Suppressor macrophage treated with lipopolysaccharide for 1 hour (primary cell): ENCODE measurements around the gene LRCOL1.

ENCODE experiments used
- DNase-seq, 3 donors: peaks; one replicate each; pipeline ENCODE4 v3.0.0-alpha.2; 2020 to 2022

The LRCOL1 gene

DNA sequence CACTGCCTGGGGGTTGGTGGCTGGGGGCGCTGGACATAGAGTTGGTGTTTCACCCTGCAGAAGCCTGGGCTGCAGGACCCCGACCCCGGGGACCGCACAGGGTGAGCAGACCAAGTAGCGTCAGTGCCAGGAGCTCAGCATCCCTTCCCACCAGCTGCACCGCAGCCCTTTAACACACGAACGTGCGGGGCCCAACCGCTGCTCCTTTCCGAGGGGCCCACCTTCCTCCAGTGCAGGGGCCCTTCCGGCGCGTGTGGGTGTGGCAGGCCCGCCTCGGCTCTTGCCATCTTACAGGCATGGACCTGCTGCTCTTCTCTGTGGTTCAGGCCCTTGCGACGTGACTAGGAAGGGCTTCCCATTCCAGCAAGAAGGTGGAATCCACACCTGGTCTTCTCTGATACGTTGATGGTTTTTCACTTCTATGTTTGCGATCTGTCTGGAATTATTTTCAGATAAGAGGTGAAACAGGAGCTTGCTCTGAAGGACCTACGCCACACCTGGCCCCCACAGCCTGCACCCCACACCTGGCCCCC, 47.8 kb downstream of the LRCOL1 start:
- no peak for DNase-seq

DNA sequence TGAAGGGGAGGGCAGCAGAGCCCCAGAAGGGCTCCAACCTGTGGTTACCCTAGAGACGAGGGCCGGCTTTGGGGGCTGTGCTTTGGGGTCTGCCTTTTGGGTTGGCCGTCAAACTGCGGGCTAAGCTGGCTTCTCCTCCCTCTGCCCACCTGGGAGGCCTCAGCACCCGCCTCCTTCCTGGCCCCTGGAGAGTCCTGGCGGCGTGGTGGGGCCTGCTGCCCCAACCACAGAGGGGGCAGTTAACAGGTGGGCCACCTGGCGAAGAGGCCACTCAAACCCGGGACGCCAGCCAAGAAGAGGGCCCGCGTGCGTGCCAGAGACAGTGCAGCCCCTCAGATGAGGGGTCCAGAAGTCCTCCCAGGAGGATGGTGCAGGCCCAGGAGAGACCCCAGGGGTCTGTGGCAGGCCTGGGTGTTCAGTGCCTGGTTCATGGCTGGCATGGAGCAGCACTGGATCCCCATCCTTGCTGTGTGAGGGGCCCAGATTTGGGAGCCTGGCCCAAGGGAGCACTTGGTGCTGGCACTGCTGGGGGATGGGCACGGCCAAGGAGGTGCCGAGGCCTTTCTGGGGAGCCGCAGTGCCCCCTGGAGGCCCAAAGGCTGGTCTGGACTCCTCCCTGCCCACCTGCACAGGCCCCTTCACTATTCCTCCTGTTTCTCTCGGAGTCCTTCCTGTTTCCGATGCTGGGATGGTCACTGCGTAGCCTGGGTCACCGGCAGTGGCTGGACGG, 48.8 kb downstream of the LRCOL1 start:
- DNase-seq = no peak

DNA sequence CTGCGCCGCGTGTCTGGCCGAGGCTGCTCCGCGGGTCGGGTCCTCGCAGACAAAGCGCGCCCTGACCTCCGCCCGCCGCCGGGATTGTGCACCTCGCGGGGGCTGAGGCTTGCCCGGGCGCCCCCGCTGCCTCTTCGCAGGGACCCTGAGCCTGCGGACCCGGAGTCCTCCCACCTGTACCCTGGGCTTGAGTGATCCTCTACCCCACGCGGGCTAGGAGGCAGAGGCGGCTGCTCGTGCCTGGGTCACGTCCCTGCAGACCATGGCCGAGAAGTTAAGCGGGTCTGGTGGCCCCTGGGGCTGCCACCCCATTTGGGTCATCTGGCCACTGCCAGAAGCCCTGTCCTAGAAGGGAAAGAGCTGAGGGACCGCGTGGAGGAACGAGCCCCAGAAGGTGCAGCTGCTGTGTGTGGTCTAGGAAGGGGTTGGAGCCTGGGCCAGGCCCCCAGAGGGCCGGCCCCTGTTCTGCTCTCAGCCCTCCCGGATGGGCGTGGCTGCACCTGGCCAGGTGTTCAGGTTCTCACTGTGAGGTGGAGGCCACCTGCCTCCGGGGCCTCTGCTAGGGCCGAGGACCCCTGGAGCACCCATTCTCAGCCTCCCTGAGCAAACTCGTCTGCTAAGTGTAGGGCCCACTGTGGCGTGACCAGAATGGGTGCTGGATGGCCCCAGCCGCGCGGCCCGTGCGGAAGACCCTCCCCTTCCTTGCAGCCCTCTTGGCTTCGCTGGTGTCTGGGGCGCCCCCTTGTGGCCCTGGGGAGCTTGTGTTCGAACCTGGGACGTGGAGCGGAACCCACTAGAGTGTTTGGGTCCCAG, 49.6 kb downstream of the LRCOL1 start:
- DNase-seq = peak; percentile 65 to 87 (median 75)

DNA sequence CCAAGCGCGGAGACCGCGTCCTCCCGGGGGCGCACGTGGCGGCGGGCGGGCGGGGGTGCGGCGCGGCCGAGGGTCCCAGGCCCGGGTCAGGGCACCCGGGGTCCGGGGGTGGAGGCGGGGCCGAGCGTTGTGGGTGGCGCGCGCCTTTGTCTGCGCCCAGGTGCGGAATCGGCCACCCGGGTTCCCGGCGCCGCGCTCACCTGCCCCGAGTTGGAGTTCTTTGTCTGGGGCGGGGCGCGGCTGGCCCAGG, 50.1 kb downstream of the LRCOL1 start:
- DNase-seq = no peak

DNA sequence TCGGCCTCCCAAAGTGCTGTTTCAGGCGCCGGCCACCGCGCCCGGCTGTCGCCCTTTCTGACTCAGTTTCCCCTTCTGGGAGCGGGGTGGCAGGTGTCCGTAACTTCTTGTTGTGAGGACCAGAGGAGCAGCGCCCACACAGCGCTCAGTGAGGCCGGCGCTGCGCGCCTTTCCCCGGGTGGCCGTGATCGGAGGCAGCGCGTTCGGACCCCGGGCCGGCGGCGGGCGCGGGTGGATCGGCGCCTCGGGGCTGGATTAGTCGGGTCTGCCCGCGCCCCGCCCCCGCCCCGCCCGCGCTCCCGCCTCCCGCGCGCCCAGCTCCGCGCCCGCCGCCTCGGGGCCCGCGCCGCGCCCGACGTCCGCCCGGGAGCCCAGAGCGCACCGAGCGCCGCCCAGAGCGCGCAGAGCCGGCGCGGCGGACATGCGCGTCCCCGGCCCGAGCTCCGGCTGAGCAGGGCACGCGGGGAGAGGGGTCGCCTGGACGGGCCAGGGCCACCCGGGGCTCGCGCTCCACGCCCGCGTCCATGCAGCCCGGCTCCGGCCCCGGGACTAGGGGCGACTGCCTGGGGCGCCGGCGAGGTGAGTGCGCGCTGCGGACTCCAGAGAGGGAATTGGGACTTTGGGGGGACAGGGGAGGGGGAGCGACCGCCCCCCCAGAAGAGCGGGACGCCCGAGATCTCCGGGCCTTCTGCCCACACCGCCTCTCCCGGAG, 50.6 kb downstream of the LRCOL1 start:
- peak; percentile 23 to 71 (median 51) for DNase-seq

DNA sequence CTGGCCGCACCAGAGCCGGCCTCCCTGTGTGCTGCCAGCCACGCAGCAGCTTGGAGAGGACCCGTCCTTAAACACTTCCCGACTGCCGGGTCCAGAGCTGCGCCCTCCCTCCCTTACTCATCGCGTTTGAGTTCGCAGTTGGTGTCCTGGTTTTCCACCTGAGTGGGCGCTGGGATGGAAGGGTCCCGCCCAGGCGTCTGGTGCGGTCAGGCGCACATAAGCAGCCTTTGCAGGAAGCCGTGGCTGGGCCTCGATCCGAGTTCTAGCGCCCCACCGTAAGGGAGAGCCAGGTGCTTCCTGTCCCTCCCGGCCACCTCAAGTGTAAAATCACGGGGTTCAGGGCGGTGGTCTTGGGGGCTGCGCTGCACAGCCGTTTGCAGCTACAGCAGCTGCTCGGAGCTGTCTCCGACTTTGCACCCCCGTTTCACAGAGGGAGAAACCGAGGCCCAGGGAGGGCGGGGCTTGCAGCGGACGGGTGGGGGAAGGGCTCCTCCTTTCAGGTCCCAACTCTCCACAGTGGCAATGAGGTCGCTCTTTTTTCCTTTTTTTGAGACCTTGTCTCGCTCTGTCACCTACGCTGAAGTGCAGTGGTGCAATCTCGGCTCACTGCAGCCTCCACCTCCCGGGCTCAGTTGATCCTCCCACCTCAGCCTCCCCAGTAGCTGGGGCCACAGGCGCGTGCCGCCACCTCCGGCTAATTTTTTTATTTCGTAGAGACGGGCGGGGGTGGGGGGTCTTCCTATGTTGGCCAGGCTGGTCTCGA, 51.3 kb downstream of the LRCOL1 start:
- DNase-seq = peak in 1 of 3 donors; percentile 4

DNA sequence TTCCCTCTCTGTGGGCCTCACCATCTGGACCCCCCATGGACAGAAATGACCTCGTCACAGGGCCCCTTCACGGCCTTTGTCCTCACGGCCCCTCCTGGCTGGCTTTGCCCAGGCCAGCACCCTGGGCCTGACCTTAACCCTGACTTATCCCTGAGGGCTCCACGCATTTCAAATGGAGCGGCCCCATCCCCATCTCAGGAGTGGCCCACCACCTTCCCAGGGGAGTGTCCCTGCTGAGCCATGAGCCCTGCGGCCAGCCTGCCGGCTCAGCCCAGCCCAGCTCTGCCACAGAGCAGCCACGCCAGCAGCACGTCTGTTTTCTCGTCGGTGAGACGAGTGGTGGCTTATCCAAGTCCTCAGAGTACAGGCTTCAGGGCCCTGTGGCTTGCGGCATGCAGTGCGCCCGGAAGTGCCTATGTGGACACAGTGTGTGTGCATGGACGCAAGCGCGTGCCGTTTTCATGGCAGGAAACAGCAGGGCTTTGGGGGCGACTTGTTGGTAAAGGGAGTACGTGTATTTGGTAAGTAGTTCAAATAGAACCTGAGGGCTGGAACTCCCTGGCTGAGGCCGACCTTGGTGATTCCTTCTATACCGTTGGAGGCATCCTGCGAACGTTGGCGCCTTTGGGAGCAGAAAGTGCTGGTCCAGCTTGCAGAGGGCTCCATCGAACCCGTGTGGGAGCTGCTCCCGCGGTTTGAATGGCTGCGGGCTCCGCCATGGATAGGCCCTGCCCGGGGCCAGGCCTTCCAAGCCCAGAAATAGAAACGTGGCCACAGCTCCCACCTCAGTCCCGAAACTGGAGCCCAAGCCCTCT, 52.1 kb downstream of the LRCOL1 start:
- peak in 1 of 3 donors; percentile 6 for DNase-seq

DNA sequence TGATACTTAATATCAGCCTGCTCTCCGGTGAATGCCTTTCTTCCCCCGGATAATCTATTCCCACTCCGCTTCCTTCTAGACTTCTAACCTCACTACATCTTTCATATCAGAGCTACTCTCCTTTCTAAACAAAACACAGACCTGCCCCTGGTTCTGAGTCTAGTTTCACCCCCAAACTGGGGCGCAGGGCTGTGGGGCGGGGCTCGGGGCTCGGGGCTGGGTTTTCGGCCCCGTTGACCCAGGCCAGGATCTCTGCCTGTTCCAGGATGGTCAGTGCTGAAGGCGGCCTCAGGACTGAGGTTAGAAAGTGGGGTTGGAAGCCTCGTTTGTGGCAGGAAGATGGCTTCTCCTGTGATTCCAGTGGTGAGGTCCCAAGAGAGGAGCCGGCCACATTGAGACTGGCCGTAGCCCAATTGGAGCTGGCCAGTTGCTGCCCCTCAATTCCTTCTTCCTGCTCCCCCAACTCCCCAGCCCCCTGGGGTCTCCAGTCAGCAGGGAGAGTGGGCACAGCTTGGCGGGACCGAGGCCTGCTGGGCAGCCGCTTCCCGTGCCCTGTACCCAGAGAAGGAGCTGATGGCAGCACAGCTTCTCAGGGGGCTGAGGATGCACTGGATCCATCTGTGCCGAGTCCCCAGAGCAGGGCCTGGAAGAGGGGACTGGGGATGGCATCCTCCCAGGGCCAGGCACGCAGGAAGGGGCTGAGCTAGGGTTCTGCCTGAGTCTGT, 52.9 kb downstream of the LRCOL1 start:
- DNase-seq = no peak

DNA sequence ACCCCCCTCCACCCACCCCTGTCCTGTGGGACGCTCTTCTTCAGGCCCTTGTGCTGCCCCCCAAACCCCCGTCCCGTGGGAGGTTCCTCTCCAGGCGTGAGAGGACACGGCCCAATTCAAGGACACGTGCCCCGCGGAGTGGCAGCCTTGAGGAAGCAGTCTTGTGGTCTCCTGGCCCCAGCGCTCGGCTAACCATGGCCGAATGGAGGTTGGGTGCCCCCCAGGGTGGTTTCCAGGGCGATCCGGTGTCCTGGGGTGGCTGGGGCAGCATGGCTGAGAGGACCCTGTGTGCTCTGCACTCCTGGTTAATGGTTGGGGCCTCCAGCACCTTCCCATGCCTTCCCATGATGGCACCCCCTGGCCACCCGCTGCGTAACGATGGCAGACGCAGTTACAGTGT, 53.6 kb downstream of the LRCOL1 start:
- no peak for DNase-seq

DNA sequence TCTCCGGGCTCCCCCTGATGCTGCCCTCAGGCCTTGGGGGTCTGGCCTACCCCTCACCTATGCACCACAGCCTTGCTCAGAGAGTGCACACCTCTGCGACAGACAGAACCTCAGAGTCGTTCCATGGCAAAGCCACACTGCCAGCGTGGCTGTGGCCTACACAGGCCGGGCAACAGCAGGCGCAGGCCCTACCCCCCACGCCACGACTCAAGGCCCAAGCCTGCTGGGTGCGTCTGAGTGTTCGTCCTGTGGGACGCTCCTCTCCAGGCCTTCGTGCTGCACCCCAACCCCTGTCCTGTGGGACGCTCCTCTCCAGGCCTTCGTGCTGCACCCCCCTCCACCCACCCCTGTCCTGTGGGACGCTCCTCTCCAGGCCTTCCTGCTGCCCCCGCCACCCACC, 54.2 kb downstream of the LRCOL1 start:
- no peak for DNase-seq

DNA sequence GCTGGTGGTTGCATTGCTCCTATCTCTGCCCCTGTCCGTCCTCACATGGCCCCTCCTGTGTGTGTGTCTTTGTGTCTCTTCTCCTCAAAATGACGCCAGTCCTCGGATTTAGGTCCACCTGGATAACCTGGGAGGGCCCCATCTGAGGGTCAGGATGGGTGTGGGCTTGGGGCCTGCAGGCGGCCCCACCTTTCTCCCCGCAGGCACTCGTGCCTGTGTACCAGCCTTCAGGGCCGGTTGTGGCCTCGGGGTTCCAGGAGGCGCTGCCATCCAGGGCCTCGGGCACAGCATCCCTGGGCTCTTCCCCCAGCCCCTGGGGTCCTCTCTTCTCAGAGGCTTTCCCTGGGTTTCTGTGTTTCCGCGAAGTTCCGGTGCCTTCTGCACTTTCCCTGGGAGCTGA, 54.7 kb downstream of the LRCOL1 start:
- no peak for DNase-seq

DNA sequence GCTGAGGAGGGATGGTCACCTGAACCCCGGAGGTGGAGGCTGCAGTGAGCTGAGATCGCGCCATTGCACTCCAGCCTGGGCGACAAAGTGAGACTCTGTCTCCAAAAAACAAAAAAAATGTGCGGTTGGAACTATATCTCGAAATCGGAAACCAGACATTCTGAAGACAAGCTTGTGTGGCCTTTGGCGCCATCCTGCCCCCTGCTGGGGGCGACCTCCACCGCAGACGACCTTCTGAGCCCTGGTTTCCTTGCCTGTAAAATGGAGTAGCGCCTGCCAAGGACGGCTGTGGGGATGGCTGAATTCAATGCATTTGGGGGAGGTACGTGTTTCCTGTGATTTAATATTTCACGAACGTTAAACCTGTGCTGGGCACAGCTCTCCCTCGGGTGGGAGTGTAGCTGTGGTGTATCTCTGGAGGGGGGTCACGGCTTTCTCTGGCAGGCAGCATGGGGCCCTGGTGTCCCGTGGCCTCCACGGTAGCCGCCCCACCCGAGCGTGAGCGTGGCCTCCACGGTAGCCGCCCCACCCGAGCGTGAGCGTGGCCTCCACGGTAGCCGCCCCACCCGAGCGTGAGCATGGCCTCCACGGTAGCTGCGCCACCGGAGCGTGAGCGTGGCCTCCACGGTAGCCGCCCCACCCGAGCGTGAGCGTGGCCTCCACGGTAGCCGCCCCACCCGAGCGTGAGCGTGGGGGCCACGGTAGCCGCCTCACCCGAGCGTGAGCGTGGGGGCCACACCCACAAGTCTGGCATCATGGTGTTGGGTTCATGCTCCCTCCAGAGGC, 55.3 kb downstream of the LRCOL1 start:
- DNase-seq = peak in 1 of 3 donors; percentile 15
